HG03558 (cell line): ENCODE data around the gene MEGF11.

Source experiments
- ATAC-seq: cut with Tn5 transposase; IDR thresholded peaks from one replicate; pipeline ENCODE4 v1.9.1; 2021; ENCODE audit warnings: moderate number of reproducible peaks; ENCODE audit not compliant: unreplicated experiment; ENCODE audit errors: extremely low read depth

The MEGF11 gene

DNA sequence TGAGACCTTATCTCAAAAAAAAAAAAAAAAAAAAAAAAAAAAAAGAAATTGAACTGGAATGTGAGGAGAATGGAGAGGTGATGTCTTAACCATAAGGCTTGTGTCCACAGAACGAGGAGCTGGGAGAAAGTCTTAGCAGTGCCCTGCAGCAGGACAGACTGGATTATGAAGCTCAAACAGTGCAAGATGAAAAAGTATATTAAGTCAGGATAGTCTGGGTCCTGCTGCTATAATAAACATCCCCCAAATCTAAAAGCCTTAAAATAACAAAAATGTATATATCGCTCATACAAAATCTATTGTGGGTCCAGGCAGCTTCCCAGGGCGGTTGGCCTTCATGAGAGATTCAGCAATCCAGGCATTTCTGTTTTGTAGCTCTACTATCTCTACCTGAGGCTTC, 208.7 kb downstream of the MEGF11 start:
- no peak for ATAC-seq

DNA sequence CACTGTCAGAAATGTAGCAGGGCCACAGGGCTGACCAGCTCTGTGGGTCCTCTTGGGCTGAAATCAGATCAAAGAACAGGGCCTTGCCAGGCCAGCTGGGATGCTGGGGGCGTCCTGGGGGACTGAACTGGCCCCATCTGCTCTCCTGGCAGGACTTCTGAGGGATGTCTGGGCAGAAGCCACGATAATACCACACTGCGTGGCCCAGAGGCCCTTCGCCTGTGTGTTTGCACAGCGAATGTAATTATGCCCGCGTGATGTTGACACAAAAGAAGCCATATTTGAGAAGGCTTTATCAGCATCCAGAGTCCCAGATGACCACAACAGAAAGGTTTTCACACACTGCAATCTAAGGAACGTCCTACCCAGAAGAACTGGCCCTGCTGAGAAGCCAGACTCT, 210.3 kb downstream of the MEGF11 start:
- no peak for ATAC-seq

DNA sequence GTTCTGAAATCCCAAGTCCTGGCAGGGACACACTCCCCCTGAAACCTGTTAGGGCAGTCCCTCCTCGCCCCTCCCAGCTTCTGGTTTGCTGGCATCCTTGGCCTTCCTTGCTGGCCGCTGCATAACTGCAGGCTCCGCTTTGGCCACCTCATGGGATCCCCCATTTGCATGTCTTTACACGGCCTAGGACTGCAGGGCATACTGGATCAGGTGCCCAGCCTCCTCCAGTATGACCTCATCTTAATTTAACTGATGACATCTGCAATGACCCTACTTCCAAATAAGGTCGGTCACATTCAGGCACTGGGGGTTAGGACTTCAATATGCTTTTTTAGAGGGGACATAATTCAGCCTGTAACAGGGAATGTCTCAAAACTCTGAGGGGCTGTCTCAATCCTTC, 210.9 kb downstream of the MEGF11 start:
- no peak for ATAC-seq

GRCh38 chr15:66041276-66041675, 212.3 kb downstream of the MEGF11 start:
- ATAC-seq: no peak

DNA sequence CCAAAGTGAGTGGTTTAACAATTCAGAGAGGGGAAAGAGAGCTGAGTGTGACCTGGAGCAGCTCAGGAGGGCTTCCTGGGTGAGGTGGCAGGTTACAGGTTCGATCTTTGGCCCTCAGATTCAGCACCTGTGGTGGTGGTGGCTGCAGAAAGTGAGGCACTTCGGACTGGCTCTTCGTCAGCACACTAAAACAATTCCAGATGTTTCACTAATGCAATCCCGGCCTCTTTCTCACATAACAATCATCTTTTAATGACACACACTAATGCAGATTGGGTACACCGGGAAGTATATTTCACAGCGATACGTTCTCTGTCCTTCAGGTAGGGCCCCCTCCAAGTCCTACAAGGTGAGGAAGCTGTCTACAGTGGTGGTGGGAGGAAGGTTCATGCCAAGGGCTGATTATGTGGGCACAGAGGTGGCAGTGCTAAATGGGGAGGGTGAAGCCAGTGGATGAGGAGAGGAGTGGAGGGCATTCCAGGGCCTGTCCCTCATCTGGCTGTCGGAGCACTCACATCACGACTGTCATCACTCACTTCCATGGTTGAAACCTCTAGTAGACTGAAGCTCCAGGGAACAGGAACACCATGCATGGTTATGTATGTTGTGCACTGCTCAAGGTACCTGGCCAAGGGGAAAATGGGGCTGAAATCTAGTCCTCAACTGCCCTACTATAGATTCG, 213.2 kb downstream of the MEGF11 start:
- ATAC-seq: no peak

DNA sequence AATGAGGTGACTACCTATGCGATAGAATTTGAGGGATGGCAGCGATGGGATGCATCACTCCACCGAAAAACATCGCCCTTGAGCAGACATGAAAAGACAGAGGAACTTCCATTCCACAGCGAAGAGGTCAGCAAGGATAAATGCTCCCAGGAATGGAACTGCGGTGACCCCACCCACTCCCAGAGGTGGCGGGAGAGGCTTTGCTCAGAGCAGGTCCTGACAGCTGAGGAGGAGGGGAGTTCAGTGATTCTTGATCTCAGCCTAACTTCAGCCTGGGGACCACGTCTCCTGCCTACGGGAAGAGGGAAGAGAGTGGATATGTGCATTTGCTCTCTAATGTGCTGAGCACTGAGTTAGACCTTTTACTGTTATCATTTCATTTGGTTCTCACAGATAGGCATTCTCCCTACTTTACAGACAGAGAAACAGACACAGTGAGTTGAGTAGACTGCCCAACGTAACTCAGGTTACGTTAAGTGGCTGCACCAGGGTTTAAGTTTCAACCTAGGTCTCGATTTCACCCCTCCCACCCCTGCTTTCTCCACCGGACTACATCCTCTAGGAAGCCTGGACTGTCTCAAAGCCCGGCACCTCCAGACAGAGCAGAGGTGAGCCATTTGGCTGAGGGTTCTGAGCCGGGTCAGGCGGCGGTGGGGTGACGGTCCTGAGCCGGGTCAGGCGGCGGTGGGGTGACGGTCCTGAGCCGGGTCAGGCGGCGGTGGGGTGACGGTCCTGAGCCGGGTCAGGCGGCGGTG, 214.3 kb downstream of the MEGF11 start:
- no peak for ATAC-seq

- ATAC-seq: no peak
Observed at GRCh38 chr15:66038387-66039116, 215.0 kb downstream of the MEGF11 start.

- no peak for ATAC-seq
Observed at GRCh38 chr15:66036859-66037258, 216.7 kb downstream of the MEGF11 start.

DNA sequence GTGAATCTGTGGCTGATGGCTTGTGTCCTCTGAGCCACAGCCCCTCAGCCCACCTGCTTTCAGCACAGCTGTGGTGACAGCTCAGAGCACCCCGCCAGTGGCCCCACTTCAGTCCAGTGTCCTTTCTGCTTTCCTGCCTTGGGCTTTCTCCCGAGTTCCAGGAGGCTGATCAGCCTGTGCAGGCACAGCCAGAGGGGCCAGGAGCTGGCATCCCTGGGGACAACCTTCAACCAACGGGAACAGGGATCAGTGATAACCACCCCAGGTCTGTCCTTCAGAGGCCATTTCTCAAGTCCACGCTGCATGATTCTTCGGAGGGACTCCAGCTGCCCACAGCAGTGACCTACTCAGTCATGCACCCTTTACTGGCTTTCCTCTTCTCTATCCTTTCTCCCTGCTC, 217.6 kb downstream of the MEGF11 start:
- no peak for ATAC-seq

GRCh38 chr15:66033143-66033542, 220.4 kb downstream of the MEGF11 start:
- ATAC-seq: no peak

- no peak for ATAC-seq
Observed at GRCh38 chr15:66032006-66032405, 221.5 kb downstream of the MEGF11 start.

DNA sequence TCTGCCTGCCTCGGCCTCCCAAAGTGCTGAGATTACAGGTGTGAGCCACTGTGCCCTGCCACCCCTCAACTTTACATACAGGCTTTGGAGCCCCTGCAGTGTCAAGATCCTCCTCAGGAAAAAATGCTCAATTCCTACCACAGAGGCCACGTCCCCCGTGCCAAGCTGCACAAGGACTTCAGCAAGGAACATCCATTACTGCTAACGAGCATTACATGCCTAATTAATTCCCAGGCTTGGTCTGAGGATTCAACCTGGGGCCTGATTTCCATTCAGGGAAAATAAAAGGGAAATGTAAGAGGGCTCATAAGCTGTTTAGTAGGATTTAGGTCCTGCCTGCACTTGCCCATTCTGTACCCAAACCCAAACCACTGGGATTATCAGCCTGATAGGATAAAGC, 222.9 kb downstream of the MEGF11 start:
- ATAC-seq: no peak

GRCh38 chr15:66029650-66030049, 223.9 kb downstream of the MEGF11 start:
- ATAC-seq: no peak

DNA sequence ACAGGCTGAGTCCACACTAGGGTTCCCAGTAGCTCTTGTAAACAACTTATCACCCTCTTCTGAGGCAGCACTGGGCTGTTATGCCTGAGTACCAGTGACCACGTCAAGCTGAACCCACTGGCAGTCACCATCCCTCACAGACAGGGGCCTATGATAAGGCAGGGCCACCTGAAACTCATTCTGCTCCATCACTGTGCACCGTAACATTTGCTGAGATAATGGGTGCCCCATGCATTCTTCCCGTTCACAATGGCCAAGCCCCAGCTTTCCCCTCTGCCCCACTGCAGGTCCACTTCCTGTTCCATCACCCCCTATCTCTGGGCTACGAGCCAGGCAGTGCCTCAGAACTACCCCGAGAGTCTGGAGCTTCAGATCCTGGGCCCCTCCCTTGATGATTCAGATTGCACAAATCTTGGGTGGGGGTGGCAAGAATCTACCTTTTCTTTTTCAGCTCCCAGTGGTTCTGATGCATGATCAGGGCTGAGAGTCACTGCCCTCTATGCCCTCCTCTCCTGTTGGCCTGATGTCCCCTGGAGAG, 226.2 kb downstream of the MEGF11 start:
- ATAC-seq: no peak

GRCh38 chr15:66025972-66026371, 227.6 kb downstream of the MEGF11 start:
- ATAC-seq: no peak

GRCh38 chr15:66025015-66025452, 228.5 kb downstream of the MEGF11 start:
- ATAC-seq: no peak

DNA sequence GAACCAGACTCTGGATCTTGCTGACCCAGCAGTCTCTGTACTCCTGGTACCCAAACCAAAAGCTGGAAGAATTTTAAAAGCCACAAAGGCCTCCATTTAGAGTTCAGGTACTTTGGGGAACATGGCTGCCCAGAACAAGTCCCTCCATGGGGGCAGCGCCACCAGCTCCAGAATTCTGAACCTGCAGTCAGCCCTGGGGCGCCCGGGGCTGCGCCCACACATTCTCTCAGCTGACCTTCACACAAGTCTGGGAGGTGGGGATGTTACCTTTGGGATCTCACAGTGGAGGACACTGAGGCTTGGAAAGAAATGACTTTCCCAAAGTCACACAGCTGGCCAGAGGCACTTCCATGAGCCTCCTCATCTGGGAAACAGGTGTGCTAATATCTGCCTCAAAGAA, 229.4 kb downstream of the MEGF11 start:
- no peak for ATAC-seq

- ATAC-seq: no peak
Observed at GRCh38 chr15:66023311-66023972, 230.1 kb downstream of the MEGF11 start.

- ATAC-seq: no peak
Observed at GRCh38 chr15:66022163-66022525, 231.4 kb downstream of the MEGF11 start.

DNA sequence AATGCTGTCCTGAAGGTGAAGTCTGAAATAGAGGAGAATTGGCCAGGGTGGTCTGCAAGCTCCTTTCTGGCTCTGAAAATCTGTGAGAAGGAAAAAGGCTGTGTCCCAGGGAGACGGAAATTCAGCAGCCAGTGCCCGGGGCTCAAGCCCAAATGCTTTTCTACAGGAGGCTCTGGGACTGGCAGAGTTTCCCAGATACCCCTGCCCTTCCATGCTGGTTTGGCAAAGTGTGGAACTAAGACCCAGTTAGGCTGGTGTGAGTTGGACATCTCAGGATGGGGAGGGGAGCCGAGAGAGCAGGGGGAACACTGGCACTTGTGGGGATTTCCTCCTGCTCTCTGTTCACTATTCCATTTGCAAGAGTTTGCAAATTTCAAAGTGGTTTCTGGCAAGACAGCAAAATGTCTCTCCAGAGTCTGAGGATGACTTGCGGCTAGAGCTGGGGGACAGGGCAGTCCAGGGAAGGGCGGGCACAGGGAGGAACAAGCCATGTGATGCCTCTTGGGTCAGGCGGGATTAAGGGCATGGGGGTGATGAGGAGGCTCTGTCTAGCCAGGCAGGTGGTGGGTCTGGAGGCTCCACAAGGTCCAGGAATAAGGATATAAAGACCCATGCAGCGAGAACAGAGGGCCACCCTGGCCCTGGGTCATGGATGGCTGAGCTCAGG, 231.9 kb downstream of the MEGF11 start:
- ATAC-seq: no peak
